Suppressor macrophage treated with lipopolysaccharide for 1 hour (primary cell): ENCODE data around the gene EVI5.
"Not testable (repeated sequence)": the region's sequence is repeated elsewhere in the genome, so short reads cannot be mapped to it uniquely, and the experiment has no call there.

Experiments used
- DNase-seq, 3 donors: peaks; one replicate each; pipeline ENCODE4 v3.0.0-alpha.2; 2020 to 2022

The EVI5 gene

DNA sequence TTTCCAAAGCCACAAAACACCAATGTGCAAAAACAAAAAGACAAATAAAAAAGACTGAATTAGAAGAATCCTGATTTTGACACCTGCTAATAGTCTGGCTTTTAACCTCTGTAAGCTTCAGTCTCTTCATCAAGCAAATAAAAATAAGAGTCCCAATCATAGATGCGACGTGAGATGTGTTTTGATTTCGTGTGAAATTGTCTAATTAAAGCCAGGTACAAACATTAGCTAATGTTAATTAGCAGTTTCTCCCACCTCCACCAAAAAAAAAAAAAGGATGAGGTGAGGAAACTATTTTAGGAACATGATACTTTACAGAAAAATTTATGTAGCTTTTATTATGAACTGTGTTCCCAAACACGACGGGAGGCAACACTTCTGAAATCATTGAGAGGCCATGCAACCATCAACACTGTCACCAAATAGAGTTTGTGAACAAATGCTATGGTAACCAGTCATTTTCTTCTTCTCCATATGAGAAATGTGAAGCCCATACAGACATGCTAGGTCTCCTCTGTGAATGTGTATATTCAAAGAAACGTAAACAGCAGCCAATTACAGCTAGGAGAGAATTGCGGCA lies 6.7 kb upstream of the EVI5 start:
- no peak for DNase-seq

DNA sequence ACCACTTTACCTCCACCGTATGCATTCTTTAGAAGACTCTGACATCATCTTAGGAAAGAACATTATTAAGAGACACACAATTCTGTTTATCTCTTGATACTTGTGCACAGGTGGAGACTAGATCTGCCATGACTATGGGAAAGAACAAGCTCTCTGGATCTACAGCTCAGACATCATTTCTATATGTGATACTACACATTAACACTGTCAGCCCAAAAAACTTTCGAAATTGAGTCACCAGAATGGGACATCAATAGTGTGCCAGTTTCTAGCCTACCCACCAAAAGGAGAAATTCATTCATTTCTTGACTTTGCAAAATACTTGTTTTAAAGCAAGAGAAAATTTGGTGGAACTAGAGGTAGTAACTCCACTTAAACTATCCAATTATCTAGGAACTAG lies 6.0 kb upstream of the EVI5 start:
- no peak for DNase-seq

DNA sequence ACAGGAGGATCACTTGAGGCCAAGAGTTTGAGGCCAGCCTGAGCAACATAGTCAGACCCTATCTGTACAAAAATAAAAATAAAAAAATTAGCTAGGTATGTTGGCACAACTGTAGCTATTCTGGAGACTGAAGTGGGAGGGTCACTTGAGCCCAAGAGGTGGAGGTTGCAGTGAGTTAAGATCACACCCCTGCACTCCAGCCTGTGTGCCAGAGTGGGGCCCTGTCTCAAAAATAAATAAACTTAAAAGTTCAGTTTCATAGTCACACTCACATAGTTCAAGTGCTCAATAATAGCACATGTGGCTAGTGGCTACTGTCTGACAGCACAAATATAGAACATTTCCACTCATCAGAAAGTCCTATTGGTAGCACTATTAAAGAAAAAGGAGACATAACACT lies 5.2 kb upstream of the EVI5 start:
- DNase-seq = no peak

DNA sequence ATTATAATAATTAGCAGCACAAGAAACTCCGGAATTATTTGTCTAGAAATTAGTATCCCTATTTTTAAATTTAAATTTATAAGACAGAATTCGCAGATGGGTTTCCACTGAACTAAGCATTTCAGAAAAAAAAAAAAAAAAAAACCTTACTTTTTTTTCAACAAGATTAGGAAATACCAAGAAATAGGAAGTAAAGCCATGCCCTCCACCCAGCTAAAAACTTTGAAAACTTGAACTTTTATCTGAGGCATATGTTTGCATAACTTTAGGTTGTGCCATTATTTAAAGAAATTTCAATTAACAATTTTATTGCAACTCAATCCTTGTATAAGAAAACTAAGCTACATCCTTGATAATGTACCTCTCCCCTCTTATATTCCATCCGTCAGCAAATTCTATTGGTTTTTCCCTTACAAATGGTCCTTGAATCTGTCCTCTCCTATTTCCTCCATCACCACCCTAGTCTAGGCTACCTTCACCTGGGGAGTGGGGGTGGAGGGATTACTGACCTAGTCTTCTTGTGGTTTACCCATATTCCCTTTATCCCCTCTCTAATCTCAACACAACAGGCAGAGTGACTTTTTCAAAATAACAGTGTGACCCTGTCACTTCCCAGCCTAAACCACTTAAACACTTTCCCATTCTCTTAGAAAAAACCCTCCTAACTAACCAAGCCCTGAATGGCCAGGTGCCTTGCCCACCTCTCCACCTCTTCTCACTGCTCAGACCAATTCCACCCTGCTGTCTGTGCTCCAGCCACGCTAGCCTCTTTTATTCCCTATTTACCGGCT lies 1.4 kb upstream of the EVI5 start:
- DNase-seq = peak; percentile 31 to 62 (median 58)

DNA sequence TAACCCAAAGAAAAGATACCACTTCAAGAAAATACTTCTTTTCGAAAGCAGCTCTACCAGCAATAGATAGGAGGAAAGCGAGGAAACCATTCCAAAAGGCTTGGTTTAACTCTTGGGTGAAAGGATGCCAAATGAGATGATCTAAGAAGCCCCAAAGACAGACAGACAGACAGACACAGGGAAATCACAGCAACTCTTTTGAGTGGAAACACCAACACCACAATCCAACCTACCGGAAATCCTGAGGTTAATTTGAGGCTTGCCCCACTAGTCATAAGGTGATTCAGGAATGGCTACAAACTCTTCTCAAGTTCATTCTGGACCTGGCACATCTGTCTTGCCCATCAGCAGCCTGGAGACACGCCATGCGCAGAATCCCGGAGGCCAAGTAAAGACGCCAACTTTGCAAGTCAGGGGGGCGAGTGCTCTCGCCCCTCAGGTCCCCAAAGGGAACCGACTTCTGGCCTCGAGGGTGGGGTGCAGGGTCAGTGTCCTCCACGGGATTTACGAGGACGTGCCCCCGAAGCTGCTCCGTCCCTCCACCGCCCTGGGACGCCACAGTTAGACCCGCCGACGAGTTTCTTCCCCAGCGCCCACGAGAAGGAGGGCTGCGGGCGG lies 778 bp downstream of the EVI5 start:
- DNase-seq = peak; percentile 25 to 44 (median 39)

DNA sequence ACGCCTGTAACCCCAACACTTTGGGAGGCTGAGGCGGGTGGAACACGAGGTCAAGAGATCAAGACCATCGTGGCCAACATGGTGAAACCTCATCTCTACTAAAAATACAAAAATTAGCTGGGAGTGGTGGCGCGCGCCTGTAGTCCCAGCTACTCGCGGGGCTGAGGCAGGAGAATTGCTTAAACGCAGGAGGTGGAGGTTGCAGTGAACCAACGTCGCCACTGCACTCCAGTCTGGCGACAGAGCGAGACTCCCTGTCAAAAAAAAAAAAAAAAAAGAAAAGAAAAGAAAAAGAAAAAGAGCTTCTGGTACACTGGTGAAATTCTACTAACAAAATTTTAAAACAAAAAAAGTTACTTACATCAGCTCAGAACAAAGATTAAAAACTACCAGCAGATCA lies 1.4 kb downstream of the EVI5 start:
- DNase-seq = peak in 1 of 3 donors; percentile 16

DNA sequence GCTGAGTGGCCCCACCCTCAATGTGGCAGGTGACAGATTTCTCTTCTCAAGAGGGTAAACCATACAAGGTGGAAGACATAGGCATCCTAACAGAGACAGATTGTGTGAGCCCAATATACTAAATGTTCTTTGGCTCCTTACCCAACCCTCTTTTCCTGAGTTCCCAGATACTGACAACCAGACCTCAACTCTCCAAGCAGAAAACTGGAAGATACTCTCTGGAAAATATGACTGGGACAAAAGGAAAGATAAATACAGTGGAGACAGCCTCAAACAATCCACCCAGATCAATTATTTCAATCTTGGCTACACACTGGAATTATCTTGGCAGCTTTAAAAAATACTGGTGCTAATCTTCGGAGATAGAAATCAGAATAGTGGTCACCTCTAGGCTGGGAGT lies 6.5 kb downstream of the EVI5 start:
- no peak for DNase-seq

DNA sequence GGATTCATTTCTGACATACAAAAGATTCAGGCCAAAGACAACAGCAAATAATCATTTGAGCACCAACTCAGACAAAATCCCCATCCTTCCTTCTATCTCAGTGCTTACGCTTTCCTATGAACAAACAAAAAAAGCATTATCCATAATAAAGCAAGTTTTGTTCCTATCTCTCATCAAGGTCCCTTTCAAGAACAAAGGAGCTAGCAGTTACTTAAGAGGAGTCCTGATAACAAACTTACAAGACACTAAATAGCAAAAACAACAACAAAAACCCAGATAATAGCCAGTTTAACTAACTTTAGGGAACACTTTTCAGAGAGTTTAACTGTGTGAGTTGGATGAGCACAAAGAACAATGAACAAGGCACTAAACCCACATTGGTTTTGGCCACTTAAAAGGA lies 10.5 kb downstream of the EVI5 start:
- no peak for DNase-seq

DNA sequence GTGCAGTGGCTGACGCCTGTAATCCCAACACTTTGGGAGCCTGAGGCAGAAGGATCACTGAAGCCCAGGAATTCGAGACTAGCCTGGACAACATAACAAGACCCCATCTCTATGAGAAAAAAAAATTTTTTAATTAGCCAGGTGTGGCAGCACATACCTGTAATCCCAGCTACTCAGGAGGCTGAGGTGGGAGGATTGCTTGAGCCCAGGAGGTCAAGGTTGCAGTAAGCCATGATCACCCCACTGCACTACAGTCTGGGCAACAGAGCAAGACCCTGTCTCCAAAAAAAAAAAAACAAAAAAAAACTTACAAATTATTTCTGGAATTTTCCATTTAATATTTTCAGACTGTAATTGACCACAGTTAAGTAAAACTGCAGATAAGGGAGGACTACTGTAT lies 11.2 kb downstream of the EVI5 start:
- DNase-seq = not testable (repeated sequence)

DNA sequence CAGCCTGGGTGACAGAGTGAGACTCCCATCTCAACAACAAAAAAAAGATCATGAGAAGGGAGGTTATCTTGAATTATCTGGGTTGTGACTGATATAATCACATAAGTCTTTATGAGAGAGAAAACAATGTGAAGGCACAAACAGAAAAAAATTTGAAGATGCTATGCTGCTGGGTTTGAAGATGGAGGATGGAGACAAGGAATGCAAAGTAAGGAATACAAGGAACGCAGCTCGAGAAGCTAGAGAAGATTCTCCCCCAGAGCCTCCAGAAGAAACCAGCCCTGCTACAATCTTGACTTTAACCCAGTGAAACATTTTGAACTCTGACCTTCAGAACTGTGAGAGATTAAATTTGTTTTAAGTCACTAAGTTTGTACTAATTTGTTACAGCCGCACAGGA lies 15.1 kb downstream of the EVI5 start:
- no peak for DNase-seq

DNA sequence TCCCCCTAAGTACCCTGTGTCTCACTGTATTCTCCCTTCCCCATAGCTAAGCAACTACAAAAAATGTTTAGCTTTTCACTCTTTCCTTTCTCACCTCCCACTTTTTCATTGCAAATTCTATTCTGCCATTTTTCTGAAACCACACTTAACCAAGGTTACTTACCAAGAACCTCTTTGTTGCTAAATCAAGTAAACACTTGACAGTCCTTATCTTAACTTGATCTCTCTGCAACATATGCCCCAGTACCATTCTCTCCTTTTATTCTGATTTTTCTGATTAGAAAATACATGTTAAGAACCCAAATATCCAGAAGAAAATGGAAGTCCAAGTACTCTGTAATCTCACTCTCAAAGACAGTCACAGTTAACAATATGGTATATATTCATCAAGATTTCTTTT lies 16.0 kb downstream of the EVI5 start:
- DNase-seq = no peak

DNA sequence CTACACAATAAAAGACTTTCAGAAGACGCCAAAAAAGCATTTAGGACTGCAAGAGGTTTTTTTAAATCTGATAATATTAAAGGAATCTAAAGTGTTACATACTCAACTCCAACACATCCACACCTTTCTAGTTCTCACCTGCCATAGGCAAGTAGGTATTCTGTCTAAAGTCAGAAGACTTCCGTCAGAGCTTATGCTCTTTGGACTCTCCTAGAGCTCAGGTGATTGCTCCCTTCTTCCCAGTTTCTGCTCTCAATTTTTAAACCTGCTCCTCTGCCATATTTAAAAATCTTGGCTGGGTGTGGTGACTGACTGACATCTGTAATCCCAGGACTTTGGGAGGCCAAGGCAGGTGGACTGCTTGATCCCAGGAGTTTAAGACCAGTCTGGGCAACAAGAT lies 16.6 kb downstream of the EVI5 start:
- no peak for DNase-seq

DNA sequence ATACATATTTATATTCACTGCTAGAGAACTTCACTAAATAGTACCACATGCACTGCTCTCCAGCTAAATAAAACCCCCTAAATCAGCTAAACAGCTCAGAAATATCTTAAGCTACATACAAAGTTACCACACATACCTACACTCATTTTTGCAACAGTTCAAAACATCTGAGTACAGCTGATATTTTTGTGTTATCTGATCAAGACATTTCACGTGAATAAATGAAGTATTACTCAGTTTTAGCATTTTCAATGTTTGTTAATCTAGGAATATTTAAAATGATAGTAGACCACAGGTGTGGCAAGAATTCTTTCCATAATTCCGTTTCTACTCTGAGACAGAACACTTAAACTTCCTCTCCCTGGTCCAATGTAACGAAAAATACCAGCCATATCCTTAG lies 20.8 kb downstream of the EVI5 start:
- DNase-seq = no peak

DNA sequence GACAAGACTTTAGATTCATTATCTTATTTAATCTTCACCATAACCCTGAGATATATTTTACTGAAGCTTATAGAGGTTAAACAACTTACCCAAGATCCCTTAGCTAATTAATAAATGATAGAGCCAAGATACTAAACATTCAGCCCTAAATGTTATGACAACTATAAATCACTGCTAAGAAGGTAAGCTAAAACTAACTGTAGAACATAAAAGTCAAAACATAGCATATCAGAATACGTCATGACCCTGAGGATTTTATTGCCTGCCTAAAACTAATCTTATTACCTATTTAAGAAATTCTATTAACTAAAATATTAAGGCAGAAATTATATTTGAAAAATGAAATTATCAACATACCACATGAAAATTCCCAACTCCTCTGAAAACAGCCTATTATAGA lies 22.6 kb downstream of the EVI5 start:
- DNase-seq = no peak

DNA sequence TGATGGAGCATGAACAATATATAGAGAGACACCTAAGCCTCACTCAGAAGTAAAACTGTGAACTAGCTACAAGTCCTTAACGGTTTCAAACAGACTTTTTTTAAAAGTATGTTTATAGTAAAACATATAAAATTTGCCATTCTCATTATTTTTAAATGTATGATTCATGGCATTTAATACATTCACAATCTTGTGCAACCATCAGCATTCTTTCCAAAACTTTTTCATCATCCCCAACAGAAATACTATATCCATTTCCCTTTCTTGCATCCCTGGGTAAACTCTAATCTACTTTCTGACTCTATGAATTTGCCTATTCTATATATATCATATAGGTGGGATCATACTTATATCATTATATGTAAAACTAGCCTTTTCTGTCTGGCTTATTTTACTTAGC lies 25.5 kb downstream of the EVI5 start:
- DNase-seq = peak in 2 of 3 donors; percentile 27 to 29

DNA sequence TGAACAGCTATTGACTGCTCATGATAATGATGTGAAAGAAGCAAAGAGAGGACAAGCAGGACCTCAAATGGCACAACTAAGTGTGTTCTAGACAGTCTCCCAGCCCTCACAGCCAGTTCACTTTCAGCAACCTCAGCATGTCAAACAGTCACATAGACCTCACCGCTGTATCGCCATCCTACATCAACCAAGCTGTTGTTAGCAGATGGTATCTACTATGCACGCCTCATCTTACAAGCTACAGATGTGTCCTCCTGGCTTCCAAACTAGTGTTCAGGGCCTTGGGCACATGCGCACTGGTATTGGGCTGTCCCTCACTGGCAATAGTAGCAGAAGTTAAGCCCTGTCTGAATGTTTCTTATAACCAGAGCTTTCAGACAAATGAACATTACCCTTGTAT lies 28.4 kb downstream of the EVI5 start:
- DNase-seq = no peak

DNA sequence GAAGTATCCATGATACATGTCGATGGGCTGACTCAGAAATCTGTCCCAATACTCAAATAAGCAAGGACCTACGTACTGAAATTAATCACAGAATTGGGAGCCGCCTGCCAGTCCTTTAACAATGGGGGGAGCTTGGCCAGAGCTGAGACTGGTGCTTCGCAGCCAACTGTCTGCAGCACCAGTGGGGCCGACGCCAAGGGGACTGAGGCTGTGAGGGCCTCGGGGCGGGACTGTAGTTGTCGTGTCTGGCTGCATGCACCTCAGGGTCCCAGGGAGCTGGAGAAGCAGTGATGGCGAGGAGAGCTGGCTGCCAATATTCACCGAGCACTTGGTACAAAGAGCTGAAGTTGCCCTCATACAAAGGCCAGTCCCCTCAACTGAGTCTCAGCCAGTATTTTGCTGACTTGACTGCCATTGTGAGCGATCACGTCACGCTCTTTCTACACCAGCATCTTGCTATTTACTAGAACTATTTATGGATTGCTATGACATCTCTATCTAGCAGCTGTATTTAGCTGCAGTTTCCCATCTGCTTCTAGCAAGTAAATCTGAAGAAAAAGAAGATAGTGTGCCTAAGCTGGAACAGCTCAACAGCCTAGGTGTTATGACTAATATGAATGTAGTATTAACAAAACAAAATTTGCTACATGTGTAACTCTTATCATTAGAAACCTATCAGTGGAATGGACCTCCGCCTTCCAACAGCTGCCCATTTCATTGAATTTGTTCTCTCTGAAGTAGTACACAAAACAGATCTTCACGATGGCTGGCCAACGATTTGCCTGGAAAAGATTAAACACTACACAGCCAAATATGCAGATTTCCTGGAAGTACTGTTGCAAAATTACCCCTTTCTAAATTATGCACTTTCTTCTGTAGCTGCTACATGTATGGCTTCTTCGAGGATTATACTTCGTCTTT lies 29.1 kb downstream of the EVI5 start:
- no peak for DNase-seq

DNA sequence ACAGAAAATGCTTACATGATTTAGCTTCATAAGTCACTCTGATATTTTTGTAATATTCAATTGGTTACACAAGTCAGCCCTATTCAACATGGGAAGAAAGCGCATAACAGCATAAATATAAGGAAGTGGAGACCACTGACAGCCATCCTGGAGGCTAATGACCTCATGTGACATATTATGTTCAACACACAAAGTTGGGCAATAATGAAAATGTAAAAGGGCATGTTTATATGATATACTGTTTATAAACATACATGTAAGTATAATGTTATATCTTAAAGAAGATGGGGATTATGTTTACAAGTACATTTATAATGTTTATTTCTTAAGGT lies 30.2 kb downstream of the EVI5 start:
- DNase-seq = peak; percentile 14 to 53 (median 49)

DNA sequence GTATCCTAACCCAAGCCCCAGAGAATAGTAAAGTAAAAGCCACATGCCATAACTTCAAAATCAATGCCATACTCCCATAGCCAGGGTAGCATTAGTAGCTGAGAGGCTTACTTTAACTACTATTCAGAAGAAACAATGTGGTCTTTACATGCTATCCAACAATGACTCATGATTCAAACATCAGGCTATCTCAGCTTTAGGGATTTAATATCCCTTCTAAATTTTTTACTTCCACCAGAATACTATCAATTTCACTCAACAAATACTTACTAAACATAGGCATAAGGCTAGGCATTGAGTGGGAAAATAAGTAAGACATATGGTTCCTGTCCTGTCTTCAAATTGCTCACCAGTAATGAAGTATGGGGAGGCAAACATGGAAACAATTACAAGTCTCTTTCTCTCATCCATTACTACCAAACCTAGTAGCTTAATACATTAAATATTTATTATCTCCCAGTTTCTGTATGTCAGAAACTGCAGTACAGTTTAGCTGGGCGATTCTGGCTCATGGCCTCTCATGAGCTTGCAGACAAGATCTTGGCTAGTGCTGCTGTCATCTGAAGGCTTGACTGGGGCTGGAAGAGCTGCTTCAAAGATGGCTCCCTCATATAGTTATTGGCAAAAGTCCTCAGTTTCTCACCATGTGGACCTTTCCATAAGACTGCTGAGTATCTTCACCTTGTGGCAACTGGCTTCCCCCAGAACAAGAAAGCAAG lies 30.7 kb downstream of the EVI5 start:
- no peak for DNase-seq

DNA sequence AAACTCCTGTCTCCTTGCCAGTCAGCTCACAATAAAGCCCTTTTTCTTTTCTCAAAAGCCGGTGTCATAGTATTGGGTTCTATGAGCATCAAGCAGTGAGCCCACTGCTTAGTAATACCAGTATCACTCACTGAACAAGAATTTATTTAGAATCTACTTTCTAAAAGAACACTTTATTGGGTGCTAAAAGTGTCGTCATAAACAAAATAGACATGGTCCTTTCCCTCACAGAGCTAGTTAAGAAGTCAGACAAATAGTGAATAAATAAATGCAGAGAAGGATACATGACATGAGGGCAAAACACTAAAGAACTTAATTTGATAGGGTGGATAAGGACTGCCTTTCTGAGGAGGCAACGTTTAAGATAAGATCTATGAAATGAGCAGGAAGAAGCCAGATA lies 32.2 kb downstream of the EVI5 start:
- DNase-seq = no peak

DNA sequence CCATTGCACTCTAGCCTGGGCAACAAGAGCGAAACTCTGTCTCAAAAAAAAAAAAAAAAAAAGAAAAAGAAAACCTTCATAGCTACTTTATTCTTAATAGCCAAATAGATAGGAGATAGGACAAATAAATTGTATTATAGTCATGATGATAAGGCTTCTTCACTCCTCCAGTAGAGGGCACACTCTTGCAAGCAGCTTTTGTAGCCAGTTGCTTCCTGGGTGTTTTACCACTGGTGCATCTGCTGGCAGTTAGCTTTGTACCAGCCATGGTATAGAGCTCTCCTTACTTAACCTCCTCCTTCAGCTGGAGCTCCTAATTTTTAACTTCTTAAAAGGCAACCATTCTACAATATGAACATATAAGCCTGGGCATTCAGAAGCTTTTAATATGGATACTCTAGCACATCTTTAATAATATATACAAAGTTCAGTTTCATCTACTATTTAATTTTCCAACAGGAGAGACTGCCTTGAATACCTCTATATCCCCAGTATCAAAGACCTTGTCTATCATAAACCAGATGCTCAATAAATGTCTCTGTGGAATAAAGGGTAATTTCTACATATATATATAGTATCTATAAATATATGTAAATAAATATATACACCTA lies 35.8 kb downstream of the EVI5 start:
- DNase-seq = peak; percentile 74 to 81 (median 80)

DNA sequence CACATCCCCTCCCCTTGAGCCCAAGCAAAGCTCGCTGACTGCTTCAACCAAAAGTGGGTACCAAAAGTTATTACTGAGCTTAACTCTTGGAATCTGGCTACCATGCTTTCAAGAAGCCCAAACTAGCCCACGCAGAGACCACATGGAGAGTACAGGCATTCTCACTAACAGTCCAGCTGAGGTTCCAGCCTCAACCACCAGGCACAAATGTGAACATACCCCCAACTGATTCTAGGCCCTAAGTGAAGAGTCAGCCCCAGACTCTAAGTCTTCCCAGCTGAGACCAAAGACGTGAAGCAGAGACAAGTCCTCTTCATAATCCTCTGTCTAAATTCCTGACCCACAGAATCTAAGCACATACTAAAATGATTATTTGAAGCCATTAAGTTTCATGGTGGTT lies 36.8 kb downstream of the EVI5 start:
- no peak for DNase-seq
